Superior temporal gyrus (tissue), 1 donor: ENCODE results near the gene CD68.
"Not testable (repeated sequence)": the region's sequence is repeated elsewhere in the genome, so short reads cannot be mapped to it uniquely, and the experiment has no call there.

Experiments used
- DNase-seq: peaks from one replicate; pipeline ENCODE4 v3.0.0-alpha.2; 2016; ENCODE audit errors: extremely low spot score

CD68 gene

DNA sequence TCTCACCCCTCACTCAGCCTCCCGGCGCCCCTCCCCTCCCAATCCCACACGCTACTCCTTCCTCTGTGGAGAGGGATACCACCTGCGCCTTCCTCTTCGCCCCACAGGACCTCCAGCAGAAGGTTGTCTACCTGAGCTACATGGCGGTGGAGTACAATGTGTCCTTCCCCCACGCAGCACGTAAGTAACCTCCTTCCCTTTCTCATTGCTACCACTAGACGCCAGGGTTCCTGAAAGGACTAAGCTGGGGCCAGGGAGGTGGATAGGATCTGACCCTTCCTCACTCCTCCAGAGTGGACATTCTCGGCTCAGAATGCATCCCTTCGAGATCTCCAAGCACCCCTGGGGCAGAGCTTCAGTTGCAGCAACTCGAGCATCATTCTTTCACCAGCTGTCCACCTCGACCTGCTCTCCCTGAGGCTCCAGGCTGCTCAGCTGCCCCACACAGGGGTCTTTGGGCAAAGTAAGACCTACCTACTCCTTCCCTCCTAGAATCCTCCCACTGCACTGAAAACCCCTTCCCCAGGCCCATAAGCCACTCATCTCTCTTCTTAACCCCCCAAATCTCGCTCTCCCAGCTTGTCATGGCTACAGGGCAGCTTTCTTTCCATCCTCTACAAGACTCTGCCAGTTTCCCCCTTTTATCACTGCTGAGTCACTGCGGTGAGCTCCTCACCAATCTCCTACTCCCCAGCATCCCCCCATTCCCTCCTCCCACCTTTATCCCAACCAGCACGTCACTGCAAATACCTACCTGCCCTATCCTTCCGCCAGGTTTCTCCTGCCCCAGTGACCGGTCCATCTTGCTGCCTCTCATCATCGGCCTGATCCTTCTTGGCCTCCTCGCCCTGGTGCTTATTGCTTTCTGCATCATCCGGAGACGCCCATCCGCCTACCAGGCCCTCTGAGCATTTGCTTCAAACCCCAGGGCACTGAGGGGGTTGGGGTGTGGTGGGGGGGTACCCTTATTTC, 1.5 kb downstream of the CD68 start:
- no peak for DNase-seq

DNA sequence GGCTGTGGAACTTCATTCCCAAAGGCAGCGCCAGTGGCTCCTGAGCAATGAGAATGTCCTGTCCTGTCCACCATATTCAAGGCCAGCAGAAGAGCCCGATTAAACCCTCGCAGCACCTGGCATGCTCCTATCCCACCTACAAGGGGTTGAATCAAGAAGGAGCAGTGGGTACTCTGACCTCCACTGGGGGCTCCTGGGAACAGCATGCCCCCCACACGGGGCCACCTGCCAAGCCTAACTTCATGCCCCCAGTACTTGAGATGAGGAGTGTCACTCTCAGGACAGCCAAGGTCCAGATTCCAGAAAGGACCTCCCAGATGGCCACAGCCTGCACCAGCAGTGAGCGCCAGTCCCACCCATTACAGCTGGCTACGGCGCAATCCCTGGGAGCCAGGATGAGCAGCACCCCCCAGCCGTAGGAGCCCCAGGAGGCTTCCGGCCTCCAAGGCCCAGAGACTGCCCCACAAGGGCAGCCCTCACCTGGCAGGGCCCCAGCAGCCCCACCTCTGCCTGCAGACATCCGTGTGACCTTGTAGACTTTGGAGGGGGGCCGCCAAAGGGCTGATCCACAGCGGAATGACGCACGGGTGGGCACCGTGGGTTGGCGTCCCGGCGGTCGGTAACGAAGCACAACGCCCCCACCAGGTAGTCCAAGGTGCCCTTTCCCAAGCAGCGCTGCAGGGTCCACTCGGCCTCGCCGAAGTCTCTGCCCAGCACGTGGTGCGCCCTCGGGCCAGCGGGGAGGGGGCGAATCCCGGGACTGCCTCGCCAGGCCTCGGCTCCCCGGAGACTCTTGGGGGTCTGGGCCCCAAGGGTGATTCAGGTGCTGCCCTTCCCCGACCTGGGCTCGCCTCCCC, 3.2 kb downstream of the CD68 start:
- DNase-seq = no peak

DNA sequence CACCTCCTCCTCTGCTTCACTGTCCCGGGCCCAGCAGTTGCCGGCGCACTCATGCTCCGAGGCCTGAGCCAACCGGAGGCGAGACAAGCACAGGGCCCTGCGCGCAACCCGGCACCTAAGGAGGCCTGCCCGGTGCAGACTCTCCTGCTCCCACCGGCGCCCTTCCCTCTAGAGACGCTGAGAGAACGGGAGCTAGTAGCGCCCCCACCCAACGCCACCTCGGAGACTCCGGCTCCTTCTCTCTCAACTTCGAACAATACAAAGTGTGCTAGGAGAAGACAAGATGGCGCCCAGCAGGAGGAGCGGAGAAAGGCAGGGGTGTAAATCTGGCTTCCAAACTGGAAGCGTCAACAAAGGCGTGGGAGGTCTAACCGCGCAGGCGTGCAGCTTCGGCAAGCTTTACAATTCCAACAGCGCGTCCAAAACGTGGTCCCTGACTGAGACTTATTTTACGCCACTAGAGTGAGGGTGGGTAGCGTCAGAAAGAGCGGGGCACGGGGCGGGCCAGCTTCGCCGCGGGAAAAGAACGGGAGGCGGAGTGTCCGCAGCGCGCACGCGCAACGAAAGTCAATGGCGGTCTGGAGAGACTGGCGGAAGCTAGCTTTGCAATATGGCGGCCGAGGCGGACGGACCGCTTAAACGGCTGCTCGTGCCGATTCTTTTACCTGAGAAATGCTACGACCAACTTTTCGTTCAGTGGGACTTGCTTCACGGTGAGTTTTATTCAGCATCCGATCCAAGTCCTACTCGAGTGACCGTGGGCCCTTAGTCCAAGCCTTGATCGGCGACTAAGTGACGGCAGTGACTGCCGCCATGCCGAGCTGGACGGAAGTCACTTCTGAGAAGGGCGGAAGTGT, 4.0 kb downstream of the CD68 start, which contains the start of gene MPDU1:
Gene MPDU1, plus strand, starts transcription at position 600 of the 857 bp plus-strand sequence. Its CDS starts 11 bp downstream, at position 611.
- DNase-seq = peak; percentile 99

DNA sequence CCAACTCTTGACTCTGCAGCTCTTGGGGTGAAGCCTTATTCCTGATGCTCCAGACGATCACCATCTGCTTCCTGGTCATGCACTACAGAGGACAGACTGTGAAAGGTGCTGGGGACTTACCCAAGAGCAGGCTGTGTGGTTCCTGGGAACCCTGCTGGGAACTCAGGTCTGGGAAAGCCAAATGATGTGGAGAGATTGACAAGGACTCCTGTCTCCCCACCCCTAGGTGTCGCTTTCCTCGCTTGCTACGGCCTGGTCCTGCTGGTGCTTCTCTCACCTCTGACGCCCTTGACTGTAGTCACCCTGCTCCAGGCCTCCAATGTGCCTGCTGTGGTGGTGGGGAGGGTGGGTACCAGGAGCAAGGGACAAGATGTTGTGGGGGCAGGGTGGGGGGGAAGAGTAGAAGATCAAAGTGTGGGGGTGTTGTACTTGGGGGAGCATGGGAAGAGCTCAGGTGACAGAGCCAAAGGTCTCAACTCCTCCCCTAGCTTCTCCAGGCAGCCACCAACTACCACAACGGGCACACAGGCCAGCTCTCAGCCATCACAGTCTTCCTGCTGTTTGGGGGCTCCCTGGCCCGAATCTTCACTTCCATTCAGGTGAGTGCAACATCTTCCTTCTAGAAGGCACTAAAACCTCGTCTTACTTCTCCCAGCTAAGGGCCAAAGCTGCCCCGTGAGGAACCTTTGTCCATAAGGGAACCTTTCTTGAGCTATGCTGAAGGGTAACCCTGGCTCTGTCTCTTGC, 7.4 kb downstream of the CD68 start:
- no peak for DNase-seq

DNA sequence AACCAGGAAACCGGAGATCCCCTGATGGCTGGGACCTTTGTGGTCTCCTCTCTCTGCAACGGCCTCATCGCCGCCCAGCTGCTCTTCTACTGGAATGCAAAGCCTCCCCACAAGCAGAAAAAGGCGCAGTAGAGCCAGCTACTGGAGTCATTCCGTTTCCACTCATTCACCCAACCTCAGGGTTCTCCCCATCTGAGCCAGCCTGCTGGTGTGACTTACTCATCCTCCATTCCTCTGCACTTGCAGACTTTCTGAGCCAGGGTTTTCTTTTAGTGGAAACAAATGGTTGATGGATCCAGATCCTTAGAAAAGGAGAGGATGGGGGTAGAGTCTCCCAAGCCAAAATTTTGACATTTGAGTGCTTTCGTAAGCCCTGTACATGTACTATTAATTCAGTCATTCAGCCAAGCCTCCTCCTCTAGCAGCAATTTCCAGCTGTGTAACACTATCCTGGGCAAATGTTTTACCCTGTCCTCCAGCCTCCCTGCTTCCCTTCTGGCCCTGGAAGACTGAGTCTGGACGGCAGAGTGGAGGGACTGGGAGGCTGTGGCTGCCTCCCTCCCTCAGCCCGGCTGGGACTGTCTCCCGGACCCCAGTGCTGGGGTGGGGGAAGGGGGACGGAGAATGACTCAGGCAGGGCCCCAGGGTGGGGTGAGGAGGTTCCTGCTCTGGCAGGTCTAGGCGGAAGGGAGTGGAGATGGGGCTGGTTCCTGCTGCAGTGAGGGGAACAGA, 8.1 kb downstream of the CD68 start:
- DNase-seq = no peak

DNA sequence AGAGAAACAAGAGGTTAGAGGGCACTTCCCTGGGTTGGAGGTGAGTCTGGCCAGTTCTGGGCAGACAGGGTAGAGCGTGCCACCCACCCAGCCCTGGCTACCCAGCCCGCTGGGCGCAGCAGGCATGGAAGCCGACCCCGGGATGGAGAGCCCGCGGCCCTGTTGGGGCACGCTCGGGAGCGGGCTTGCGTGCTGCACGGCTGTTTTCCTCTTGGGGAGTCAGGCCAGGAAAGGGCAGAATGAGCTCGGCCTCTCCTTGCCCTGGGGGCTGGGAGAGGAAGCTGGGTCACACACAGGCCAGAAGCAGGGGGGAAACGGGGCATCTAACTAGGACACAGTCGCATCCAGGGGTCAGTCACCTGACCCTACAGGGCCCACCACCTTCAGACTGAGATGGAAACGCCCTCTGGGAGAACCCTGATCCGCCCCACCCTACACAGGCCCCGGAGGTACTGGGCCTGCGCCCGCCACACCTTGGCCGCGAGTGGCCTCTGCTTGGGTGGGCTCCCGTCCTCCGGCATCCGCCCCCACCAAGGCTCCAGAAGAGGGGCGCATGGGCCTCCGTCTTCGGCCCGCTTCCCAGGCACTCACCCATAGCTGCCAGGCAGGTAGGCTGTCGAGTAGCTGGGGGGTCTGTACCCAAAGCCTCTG, 9.2 kb downstream of the CD68 start:
- DNase-seq = no peak

DNA sequence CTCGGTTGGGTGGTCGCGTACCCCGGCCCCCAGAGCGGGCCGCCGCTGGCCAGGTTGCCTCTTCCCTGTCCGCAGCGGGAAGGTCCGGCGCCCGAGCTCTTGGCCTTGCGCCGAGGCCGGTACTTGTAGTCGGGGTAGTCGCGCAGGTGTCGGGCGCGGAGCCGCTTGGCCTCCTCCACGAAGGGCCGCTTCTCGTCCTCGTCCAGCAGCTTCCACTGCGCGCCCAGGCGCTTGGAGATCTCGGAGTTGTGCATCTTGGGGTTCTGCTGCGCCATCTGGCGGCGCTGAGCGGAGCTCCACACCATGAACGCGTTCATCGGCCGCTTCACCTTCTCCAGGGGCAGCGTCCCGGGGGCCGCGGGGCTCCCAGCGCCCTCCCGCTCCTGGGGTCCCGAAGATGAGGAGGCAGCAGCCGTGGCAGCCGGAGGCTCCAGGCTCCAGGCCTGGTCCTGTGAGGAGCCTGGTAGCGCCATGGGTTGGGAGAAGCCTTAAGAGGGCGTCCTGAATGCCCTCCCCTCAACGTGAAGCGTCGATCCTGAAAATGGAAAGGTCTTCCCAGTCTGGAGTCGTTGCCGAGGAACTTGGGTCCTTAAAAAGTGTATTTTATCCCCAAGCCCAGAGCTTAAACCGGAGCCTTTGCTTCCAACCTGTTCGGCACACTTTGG, 9.9 kb downstream of the CD68 start:
- peak; percentile 91 for DNase-seq

DNA sequence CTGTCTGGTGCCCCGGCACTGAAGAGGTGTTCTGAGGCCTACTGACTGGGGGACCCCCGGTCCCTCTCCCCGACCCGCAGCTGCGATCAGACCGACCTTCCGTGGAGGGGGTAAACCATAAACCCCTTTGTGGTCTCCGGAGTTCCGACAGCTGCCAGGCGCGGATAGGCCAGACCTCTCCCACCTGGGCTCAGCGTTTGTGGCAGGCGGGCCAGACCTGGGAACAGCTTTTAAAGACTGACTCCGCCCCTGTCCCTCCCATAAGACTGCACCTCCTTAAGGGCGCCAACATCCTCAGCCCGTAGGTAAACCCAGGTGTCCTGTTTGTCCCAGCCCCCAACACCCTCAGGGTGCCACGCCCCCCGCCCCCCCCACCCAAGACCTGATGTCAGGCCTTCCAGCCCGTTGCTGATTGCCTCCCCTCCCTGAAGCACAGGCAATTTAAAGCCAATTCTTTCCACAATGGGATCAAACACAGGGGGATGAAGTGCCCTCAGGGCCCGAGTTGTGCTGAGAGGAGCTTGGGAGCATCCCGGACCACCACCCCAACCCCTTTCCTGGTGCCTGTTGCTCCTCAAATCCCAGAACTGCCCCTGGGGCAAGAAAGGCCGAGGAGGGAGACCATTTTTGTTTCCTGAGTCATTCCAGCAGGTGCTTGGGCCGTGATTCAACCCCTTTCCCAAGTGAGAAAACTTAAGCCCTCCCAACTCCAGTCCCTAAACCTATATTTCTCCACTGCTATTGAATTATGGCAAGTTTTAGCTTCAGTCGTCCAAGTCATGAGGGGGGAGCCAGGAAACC, 10.7 kb downstream of the CD68 start, which contains the start of gene SOX15:
Gene SOX15, minus strand, starts transcription at position 204 of the 801 bp plus-strand sequence. CDS start 418 bp downstream, outside the sequence.
- DNase-seq = no peak

DNA sequence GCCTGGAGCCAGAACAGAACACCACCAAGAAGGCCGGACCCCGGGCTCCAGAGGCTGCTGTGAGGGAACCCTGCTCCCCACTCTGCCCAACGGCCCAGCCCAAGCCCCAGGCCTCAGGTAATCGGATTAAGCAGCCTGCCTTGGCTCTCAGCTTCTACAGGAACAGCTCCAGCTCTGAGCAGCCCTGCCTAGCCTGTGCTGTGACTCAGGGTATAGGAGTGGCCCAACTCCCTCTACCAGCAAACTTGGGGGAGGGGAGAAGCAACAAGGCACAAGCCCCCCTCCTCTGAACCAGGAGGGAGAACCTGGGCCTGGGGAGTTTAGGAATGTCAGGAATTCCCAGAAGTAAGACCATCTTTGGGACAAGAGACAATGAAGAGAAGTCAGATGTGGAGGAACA, 11.3 kb downstream of the CD68 start:
- DNase-seq = no peak

DNA sequence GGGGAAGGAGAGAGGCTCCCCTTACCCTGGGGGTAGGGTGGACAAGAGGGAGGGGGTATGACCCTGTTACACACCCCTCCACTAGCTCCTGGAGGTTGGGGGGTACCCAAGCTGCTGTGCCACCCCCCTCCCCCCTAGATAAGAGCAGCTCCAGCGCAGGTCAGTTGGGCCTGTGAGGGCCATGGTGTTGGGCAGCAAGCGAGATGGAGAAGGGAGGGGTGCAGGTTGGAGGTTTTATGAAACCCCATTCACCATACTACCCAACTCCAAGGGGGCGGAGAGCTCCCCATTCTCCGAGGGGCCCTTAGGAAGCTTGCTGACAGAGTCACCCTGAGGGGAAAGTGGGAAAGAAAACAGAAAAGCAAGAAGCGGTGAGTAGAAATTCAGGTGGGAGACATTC, 12.2 kb downstream of the CD68 start:
- DNase-seq = no peak

DNA sequence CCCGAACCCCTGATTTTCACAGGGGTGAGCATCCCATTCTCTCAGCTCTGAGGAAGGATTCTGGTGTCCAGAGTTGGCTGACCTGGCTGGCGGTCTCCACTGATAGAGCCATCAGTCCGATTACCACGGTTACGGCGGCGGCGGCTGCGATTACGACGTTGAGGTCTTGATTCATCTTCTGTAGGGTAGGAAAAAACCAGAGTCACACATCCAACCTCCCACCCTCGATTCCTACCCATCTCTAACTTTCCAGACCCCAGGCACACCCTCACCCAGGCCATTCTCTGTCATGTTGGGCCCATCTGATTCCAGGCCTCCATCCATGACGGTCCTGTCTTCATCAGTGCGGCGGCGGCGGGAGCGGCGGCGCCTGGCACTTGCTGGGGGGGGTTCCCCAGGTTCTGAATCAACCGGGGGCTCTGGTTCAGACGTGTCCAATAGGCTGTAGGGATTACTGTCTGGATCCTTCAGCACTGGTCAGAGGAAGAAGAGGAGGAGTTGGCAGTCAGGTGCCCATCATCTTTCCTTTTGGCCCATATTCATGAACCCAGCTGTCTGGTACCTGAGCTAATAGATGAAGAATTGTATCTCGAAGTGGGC, 13.1 kb downstream of the CD68 start:
- no peak for DNase-seq

DNA sequence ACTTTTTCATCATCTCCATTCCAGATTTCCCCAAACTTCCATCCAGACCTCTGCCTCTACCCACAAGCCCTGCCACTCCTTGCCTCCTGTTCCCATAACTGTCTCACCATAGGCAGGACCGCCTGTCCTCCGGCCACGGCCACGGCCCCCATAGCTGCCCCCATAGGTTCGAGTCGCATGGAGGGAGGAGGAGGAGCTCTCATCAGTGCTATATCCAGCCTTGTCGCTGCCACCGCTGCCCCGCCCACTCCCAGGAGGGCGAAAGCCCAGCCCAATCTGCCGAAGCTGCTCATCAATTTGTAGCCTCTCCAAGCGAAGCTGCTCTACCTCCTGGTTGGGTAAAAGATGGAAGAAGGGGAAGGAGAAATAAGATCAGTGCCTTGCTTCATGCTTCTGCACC, 13.9 kb downstream of the CD68 start:
- no peak for DNase-seq

DNA sequence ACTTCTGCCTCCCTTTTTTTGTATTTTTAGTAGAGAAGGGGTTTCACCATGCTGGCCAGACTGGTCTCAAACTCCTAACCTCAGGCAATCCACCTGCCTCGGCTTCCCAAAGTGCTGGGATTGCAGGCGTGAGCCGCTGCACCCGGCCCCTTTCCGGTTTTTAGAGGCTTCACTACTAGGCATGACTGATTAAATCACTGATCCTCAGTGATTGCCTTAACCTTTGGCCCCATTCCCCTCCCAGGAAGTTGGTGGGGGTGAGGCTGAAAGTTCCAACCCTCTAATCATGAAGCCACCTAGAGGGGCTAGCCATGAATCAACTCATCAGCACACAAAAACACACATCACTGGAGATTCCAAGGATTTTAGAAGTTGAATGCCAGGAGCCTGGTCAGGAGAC, 18.1 kb downstream of the CD68 start:
- not testable (repeated sequence) for DNase-seq

DNA sequence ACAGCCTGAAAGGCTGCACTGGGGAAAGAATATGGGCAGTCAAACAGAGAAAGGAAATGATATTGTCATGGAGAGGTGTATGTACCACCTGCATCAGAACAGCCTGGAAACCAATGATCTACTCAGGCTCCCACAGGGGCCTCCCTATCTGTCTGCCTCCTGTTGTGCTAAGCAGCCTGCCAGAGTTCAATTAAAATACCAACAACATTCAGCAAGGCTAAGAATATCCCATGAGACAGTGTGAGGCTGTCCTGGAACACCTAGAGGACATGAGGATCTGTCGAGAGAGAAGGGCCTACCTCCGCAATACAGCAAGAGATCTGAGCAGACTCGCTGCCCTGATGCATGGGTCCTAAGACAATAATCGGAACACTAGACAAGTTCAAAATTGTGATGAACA, 26.8 kb downstream of the CD68 start:
- no peak for DNase-seq

DNA sequence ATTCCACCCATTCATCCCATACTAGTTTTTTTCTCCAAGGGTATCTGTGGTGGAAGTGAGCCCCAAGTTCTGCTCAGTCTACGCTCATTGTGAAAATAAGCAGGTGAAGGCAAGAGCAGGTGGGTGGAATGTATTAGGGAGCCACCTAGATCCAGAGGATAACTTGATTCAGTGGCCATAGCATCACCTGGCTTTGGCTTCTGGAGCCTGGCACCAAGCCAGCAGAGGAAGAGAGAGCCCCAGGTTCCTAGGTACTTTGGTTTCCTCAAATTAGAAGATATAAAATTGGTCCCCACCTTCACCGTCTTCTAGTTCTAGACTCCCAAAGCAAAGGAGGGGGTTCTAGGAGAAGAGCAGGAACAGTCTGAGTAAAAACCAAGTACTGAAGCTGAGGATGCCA, 31.2 kb downstream of the CD68 start:
- no peak for DNase-seq

DNA sequence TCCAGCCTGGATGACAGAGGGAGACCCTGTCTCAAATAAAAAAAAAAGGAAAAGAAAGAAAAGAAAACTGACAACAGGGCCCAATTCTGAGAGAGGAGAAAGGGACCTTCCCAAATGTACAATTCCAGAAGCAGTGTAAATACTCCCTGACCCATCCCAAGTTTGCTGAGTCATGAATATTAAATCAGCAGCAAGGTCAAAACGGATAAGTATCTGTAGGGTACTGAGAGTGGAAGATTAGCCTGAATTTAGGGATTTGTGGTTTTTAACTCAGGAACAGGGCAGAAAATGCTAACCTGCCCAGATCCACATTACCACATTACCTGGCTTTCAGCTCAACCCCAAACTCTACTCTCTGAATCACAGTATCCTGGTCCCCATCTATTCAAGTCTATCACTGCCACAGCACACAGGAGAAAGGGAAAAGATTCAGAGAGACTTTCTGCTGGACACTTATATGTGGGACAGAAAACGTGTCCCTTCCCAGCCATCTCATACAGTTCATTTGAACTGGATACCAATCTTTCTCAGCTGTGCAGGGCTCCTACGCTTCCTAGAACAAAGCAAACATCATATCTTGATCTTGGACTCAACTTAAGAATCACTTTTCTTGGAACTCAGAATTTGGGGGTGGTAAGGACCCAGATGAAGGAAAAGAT, 32.3 kb downstream of the CD68 start:
- no peak for DNase-seq

DNA sequence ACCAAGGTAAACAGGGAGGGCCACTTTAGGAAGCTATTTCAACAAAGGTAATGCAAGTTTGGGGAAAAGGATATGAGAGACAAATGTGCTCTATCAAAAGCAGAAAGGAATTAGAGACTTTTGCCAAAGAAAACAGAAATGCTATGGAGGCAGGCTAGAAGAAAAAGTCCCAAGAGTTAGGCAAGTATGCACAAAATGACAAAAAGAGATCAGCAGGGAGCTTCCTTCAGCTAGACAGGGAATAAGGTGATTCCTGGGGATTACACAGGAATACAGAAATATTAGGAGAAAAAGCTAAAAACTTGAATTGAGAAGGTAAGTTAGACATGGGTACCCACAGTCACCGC, 32.8 kb downstream of the CD68 start:
- DNase-seq = no peak
